SK-N-SH treated with all-trans-retinoic acid at 6 μM for 48 hours (cell line): ENCODE data around the gene HRK.

ENCODE experiments used
- ATAC-seq: fragments of 200-7000 bp; cut with Tn5 transposase; 3 replicates; pipeline ENCODE4 v1.9.1; 2020; ENCODE audit warnings: mild to moderate bottlenecking, moderate library complexity
- ARNTL ChIP-seq: fragments of 450-650 bp; formaldehyde crosslinking; IDR thresholded peaks from 2 replicates; pipeline ENCODE4 v1.5.0; 2020; ENCODE audit warnings: low read depth, mild to moderate bottlenecking, moderate library complexity, borderline replicate concordance
- BACH2 ChIP-seq: fragments of 250-450 bp; sonication (Bioruptor Pico); IDR thresholded peaks from 2 replicates; pipeline ENCODE4 v1.9.0; 2021; ENCODE audit warnings: mild to moderate bottlenecking, borderline replicate concordance
- CREB5 ChIP-seq: fragments of 250-450 bp; sonication (Bioruptor Pico); IDR thresholded peaks from 2 replicates; pipeline ENCODE4 v1.5.1; 2020; ENCODE audit warnings: low read depth, mild to moderate bottlenecking, moderate library complexity
- CSDC2 ChIP-seq: fragments of 250-450 bp; sonication (Bioruptor Pico); IDR thresholded peaks from 2 replicates; pipeline ENCODE4 v1.5.0; 2020; ENCODE audit warnings: mild to moderate bottlenecking, moderate library complexity
- CSRNP3 ChIP-seq: fragments of 250-450 bp; sonication (Bioruptor Pico); IDR thresholded peaks from 2 replicates; pipeline ENCODE4 v1.5.1; 2021; ENCODE audit warnings: mild to moderate bottlenecking, moderate library complexity
- ESRRG ChIP-seq: fragments of 250-450 bp; sonication (Bioruptor Pico); IDR thresholded peaks from 2 replicates; pipeline ENCODE4 v1.6.1; 2021; ENCODE audit warnings: mild to moderate bottlenecking
- ISL1 ChIP-seq: fragments of 250-450 bp; sonication (Bioruptor Pico); IDR thresholded peaks from 2 replicates; pipeline ENCODE4 v2.1.2; 2022; ENCODE audit warnings: mild to moderate bottlenecking, moderate library complexity
- OSR1 ChIP-seq: fragments of 250-450 bp; sonication (Bioruptor Pico); IDR thresholded peaks from 2 replicates; pipeline ENCODE4 v1.8.0; 2022; ENCODE audit warnings: moderate library complexity, mild to moderate bottlenecking, inconsistent platforms
- POU6F1 ChIP-seq: fragments of 250-450 bp; sonication (Bioruptor Pico); IDR thresholded peaks from 2 replicates; pipeline ENCODE4 v1.8.0; 2021; ENCODE audit warnings: low read depth, mild to moderate bottlenecking, moderate library complexity, borderline replicate concordance
- PPARA ChIP-seq: fragments of 250-450 bp; sonication (Bioruptor Pico); IDR thresholded peaks from 2 replicates; pipeline ENCODE4 v1.5.0; 2020; ENCODE audit warnings: mild to moderate bottlenecking, borderline replicate concordance
- SNAI2 ChIP-seq: fragments of 250-450 bp; sonication (Bioruptor Pico); IDR thresholded peaks from 2 replicates; pipeline ENCODE4 v1.5.0; 2020; ENCODE audit warnings: mild to moderate bottlenecking, moderate library complexity
- TCF4 ChIP-seq: fragments of 250-450 bp; sonication (Bioruptor Pico); IDR thresholded peaks from 2 replicates; pipeline ENCODE4 v1.8.0; 2021; ENCODE audit warnings: mild to moderate bottlenecking, moderate library complexity, borderline replicate concordance
- TOX ChIP-seq: fragments of 250-450 bp; sonication (Bioruptor Pico); IDR thresholded peaks from 2 replicates; pipeline ENCODE4 v1.8.0; 2021; ENCODE audit warnings: mild to moderate bottlenecking, moderate library complexity, borderline replicate concordance
- TSHZ2 ChIP-seq: fragments of 250-450 bp; sonication (Bioruptor Pico); IDR thresholded peaks from 2 replicates; pipeline ENCODE4 v1.5.0; 2020; ENCODE audit warnings: mild to moderate bottlenecking, moderate library complexity
- ZFP3 ChIP-seq: fragments of 250-450 bp; sonication (Bioruptor Pico); IDR thresholded peaks from 2 replicates; pipeline ENCODE4 v1.5.0; 2020; ENCODE audit warnings: mild to moderate bottlenecking, moderate library complexity
- ZFP30 ChIP-seq: fragments of 450-650 bp; formaldehyde crosslinking; IDR thresholded peaks from 2 replicates; pipeline ENCODE4 v1.5.0; 2022; ENCODE audit warnings: mild to moderate bottlenecking, moderate library complexity
- ZNF565 ChIP-seq: fragments of 450-650 bp; formaldehyde crosslinking; conservative IDR thresholded peaks from 2 replicates; pipeline ENCODE4 v1.5.0; 2020; ENCODE audit warnings: low read depth, mild to moderate bottlenecking, moderate library complexity
- ZNF8 ChIP-seq: fragments of 450-650 bp; formaldehyde crosslinking; IDR thresholded peaks from 2 replicates; pipeline ENCODE4 v1.5.0; 2020; ENCODE audit warnings: mild to moderate bottlenecking, moderate library complexity

Gene HRK

GRCh38 chr12:116926283-116927243 is 45.3 kb upstream of the HRK start:
- ATAC-seq = no peak
- no peak for TF ChIP-seq CSDC2 (CRISPR knock-in tag)
- no peak for TF ChIP-seq OSR1 (CRISPR knock-in tag)

GRCh38 chr12:116924558-116925453 is 43.6 kb upstream of the HRK start:
- no peak for TF ChIP-seq ISL1 (CRISPR knock-in tag)
- TF ChIP-seq BACH2 = no peak
- peak; percentile 89 for ATAC-seq

- no peak; the same call in 2 of the 3 replicates for ATAC-seq
- TF ChIP-seq OSR1 (CRISPR knock-in tag) = no peak
- no peak for TF ChIP-seq CSRNP3 (CRISPR knock-in tag)
- TF ChIP-seq ZFP3 (CRISPR knock-in tag) = no peak
- no peak for TF ChIP-seq CREB5 (CRISPR knock-in tag)
- TF ChIP-seq ARNTL (CRISPR knock-in tag) = no peak
- no peak for TF ChIP-seq SNAI2 (CRISPR knock-in tag)
- no peak for TF ChIP-seq ISL1 (CRISPR knock-in tag)
- TF ChIP-seq ZFP30 = no peak
- TF ChIP-seq TOX (CRISPR knock-in tag) = no peak
- TF ChIP-seq TSHZ2 (CRISPR knock-in tag) = no peak
- no peak for TF ChIP-seq POU6F1
Observed at GRCh38 chr12:116922194-116922897, 41.1 kb upstream of the HRK start.

GRCh38 chr12:116920939-116921338 is 39.7 kb upstream of the HRK start:
- ATAC-seq = no peak
- no peak for TF ChIP-seq CSRNP3 (CRISPR knock-in tag)
- TF ChIP-seq TSHZ2 (CRISPR knock-in tag) = no peak
- TF ChIP-seq SNAI2 (CRISPR knock-in tag) = no peak
- TF ChIP-seq ZNF8 (CRISPR knock-in tag) = no peak
- no peak for TF ChIP-seq ZNF565 (CRISPR knock-in tag)
- no peak for TF ChIP-seq OSR1 (CRISPR knock-in tag)
- no peak for TF ChIP-seq ZFP30
- no peak for TF ChIP-seq PPARA (CRISPR knock-in tag)
- no peak for TF ChIP-seq TCF4
- TF ChIP-seq ESRRG (CRISPR knock-in tag) = no peak
- TF ChIP-seq ZFP3 (CRISPR knock-in tag) = no peak
- TF ChIP-seq POU6F1 = no peak
